Loucy (cell line): ENCODE data around the gene NEK4.

Source experiments
- CTCF ChIP-seq: fragments of 200-600 bp; sonication (generic); conservative IDR thresholded peaks from 2 replicates; pipeline ENCODE4 v1.5.1; 2014; ENCODE audit warnings: mild to moderate bottlenecking, antibody characterized with exemption, low read length
- EZH2phosphoT487 ChIP-seq: fragments of 200-600 bp; IDR thresholded peaks from 2 replicates; pipeline ENCODE4 v1.6.1; 2018; ENCODE audit warnings: antibody characterized with exemption, mild to moderate bottlenecking, moderate library complexity, borderline replicate concordance

- TF ChIP-seq CTCF (no peak), EZH2phosphoT487 (no peak)
These were observed 65.9 kb downstream of the NEK4 start for GRCh38 chr3:52704611-52705437.
